SH-SY5Y (cell line): ENCODE results near the gene EIF3I.

Experiments used
- GATA2 ChIP-seq: IDR thresholded peaks from 2 replicates; pipeline ENCODE4 v1.6.1; 2011; ENCODE audit warnings: mild to moderate bottlenecking, low read depth, low read length
- GATA3 ChIP-seq: IDR thresholded peaks from 2 replicates; pipeline ENCODE4 v1.6.1; 2011; ENCODE audit warnings: low read depth, mild to moderate bottlenecking, low read length, moderate library complexity

GRCh38 chr1:32263744-32264143 is 41.5 kb downstream of the EIF3I start:
- TF ChIP-seq GATA2 (no peak), GATA3 (no peak)
